Neural progenitor cell (in vitro differentiated cells): ENCODE data around the gene SLC27A5. TPM values are rescaled to one million over a fixed set of nuclear protein-coding genes. Genes with fewer than 3 reads are reported as not detected.
A peak's percentile ranks its signal among the peaks of the same experiment; 100 is the strongest.

Experiments
- DNase-seq: peaks from one replicate; pipeline ENCODE4 v3.0.0-alpha.2; 2016; ENCODE audit warnings: low spot score
- H2AFZ ChIP-seq: fragments of 200-600 bp; sonication (generic); replicated peaks from 2 replicates; pipeline ENCODE4 v1.6.1; 2016; ENCODE audit warnings: antibody characterized with exemption
- H3F3A ChIP-seq: fragments of 200-600 bp; sonication (generic); 2 replicates; pipeline ENCODE4 v1.6.1; 2016; ENCODE audit warnings: antibody characterized with exemption, low read depth
- H3K27ac ChIP-seq: fragments of 200-600 bp; sonication (generic); 2 replicates; pipeline ENCODE4 v1.5.1; 2016; ENCODE audit warnings: mild to moderate bottlenecking
- H3K27me3 ChIP-seq: fragments of 200-600 bp; sonication (generic); 2 replicates; pipeline ENCODE4 v1.6.1; 2016; ENCODE audit warnings: mild to moderate bottlenecking, moderate library complexity
- H3K36me3 ChIP-seq: fragments of 200-600 bp; sonication (generic); 2 replicates; pipeline ENCODE4 v1.5.1; 2016
- H3K4me1 ChIP-seq: fragments of 200-600 bp; sonication (generic); 2 replicates; pipeline ENCODE4 v1.6.1; 2016; ENCODE audit warnings: mixed run types
- H3K4me2 ChIP-seq: fragments of 200-600 bp; sonication (generic); 2 replicates; pipeline ENCODE4 v1.6.1; 2016
- H3K4me3 ChIP-seq: fragments of 200-600 bp; sonication (generic); 2 replicates; pipeline ENCODE4 v1.5.1; 2016
- H3K79me2 ChIP-seq: fragments of 200-600 bp; sonication (generic); 2 replicates; pipeline ENCODE4 v1.6.1; 2016; ENCODE audit warnings: low read depth
- H3K9ac ChIP-seq: fragments of 200-600 bp; sonication (generic); 2 replicates; pipeline ENCODE4 v1.6.1; 2016
- H3K9me3 ChIP-seq: fragments of 200-600 bp; sonication (generic); 2 replicates; pipeline ENCODE4 v1.5.1; 2016; ENCODE audit warnings: low read depth
- H4K20me1 ChIP-seq: fragments of 200-600 bp; sonication (generic); 2 replicates; pipeline ENCODE4 v1.6.1; 2016; ENCODE audit warnings: low read depth
- H3K27ac Mint-ChIP-seq: 3 replicates; pipeline ENCODE4 v1.8.0; 2021; ENCODE audit warnings: mixed read lengths
- H3K27me3 Mint-ChIP-seq: 2 replicates; pipeline ENCODE4 v1.8.0; 2022; ENCODE audit warnings: low read depth, mild to moderate bottlenecking, inconsistent platforms, moderate library complexity, mixed read lengths; ENCODE audit not compliant: insufficient read depth
- H3K36me3 Mint-ChIP-seq: 3 replicates; pipeline ENCODE4 v1.8.0; 2021; ENCODE audit warnings: mixed read lengths
- H3K4me1 Mint-ChIP-seq: 3 replicates; pipeline ENCODE4 v1.8.0; 2021; ENCODE audit warnings: mixed read lengths
- H3K4me3 Mint-ChIP-seq: 3 replicates; pipeline ENCODE4 v1.8.0; 2021; ENCODE audit warnings: mild to moderate bottlenecking, moderate library complexity, mixed read lengths
- H3K9me3 Mint-ChIP-seq: 3 replicates; pipeline ENCODE4 v1.8.0; 2020; ENCODE audit warnings: mixed read lengths
- EZH2 ChIP-seq: fragments of 200-600 bp; sonication (generic); IDR thresholded peaks from 2 replicates; pipeline ENCODE4 v1.6.1; 2017; ENCODE audit warnings: antibody characterized with exemption, mild to moderate bottlenecking, moderate library complexity
- EZH2phosphoT487 ChIP-seq: fragments of 200-600 bp; sonication (generic); IDR thresholded peaks from 2 replicates; pipeline ENCODE4 v1.6.1; 2017; ENCODE audit warnings: antibody characterized with exemption
- total RNA-seq: library from RNA; depleted of rRNA; stranded (reverse); fragments of >200 nt; gene quantifications from 2 replicates; pipeline ENCODE4 v1.2.3, GENCODE V29; 2015; ENCODE audit warnings: low replicate concordance
- TF ChIP-seq, protein P1 (sequence below): fragments of 200-600 bp; sonication (generic); IDR thresholded peaks from 2 replicates; pipeline ENCODE4 v1.5.1; 2017; ENCODE audit warnings: antibody characterized with exemption, mild to moderate bottlenecking

SLC27A5 gene
- total RNA-seq, 1 donor from 2014 or later: 17.1 TPM

DNA sequence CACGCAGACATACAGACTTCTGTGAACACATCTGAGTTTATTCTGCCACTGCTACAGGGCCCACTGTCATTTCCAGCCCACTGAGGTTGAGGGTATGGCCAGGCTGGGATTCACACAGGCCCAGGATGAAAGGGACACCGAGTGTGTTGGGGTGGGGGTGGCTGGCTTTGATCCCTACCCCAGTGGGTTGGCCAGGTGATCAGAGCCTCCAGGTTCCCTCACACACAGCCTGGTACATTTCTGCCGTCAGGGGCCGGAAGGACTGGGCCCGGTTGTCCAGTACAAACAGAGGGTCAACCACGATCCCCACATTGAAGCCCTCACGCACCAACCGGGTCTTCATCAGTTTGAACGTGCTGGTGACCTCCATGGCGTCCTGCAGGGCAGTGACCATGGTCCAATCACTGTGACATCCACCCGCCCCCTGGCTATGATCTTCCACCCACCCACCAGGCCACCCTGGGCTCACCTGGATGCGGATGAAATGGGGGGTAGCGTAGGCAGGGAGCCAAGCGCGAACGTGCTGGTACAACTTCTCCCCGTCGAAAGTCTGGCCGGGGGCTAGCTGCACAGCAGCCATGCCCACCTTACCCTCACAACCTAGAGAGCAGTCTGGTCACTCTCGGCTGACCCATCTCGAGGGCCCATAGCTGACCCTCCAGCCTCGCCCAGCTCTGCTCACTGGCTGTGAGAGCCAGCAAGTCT lies 13.3 kb downstream of the SLC27A5 start:
- H3K4me3 ChIP-seq: peak overlapping the region; percentile 68
- H3K27ac Mint-ChIP-seq: no peak overlapping the region
- H3K4me3 Mint-ChIP-seq: peak overlapping the region; percentile 84
- H2AFZ ChIP-seq: peak overlapping the region; percentile 88
- H3K27ac ChIP-seq: no peak overlapping the region
- peak overlapping the region; percentile 98 for H3K4me2 ChIP-seq
- H3K9me3 Mint-ChIP-seq: peaks cover 6% of the 10 kb centered on the region
- no peaks in the 10 kb centered on the region for H3K27me3 ChIP-seq
- peaks cover 7% of the 10 kb centered on the region for H3K27me3 Mint-ChIP-seq
- DNase-seq: no peak
- H3F3A ChIP-seq: peaks cover 6% of the 10 kb centered on the region
- TF ChIP-seq EZH2: no peak
- no peak for TF ChIP-seq EZH2phosphoT487
- TF ChIP-seq, protein P1, sequence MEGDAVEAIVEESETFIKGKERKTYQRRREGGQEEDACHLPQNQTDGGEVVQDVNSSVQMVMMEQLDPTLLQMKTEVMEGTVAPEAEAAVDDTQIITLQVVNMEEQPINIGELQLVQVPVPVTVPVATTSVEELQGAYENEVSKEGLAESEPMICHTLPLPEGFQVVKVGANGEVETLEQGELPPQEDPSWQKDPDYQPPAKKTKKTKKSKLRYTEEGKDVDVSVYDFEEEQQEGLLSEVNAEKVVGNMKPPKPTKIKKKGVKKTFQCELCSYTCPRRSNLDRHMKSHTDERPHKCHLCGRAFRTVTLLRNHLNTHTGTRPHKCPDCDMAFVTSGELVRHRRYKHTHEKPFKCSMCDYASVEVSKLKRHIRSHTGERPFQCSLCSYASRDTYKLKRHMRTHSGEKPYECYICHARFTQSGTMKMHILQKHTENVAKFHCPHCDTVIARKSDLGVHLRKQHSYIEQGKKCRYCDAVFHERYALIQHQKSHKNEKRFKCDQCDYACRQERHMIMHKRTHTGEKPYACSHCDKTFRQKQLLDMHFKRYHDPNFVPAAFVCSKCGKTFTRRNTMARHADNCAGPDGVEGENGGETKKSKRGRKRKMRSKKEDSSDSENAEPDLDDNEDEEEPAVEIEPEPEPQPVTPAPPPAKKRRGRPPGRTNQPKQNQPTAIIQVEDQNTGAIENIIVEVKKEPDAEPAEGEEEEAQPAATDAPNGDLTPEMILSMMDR: no peak
- H3K36me3 ChIP-seq: no peaks in the 10 kb centered on the region
- no peaks in the 10 kb centered on the region for H3K9me3 ChIP-seq
- no peak overlapping the region for H3K9ac ChIP-seq
- H3K4me1 ChIP-seq: peaks cover 4% of the 10 kb centered on the region
- H3K79me2 ChIP-seq: peaks cover 6% of the 10 kb centered on the region
- H3K36me3 Mint-ChIP-seq: no peaks in the 10 kb centered on the region
- H3K4me1 Mint-ChIP-seq: peaks cover 11% of the 10 kb centered on the region
- no peaks in the 10 kb centered on the region for H4K20me1 ChIP-seq

DNA sequence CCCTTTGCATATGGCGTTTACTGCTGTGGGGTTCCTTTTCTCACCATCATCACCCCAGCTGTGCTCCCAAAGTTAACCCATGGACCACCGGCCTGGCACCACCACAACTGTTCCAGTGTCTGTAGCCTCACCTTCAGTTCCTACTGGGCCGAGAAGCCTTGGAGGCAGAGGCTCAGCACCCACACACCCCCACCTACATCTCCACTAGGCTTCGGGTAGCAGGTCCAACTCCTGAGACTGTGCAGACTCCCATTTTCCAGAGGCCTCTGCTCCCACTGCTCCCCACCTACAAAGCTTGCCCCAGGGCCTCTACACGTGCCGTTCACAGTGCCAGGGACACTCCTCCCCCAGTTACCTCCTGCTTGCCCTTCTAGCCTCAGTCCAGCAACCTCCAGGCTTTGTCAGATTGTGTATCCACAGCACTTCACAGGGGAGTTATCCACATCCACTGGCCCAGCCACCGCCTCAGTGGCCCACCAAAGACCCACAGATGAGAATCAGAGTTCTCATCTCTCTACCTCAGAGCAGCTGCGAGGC lies 14.1 kb downstream of the SLC27A5 start:
- Histone ChIP-seq H3K9me3 (no peaks in the 10 kb centered on the region), H3K79me2 (peaks cover 6% of the 10 kb centered on the region), H3K27me3 (no peaks in the 10 kb centered on the region), H2AFZ (no peak overlapping the region), H3K4me2 (no peak overlapping the region), H3K36me3 (no peaks in the 10 kb centered on the region), H3K27ac (no peak overlapping the region), H3K9ac (no peak overlapping the region), H3F3A (peaks cover 6% of the 10 kb centered on the region), H4K20me1 (no peaks in the 10 kb centered on the region), H3K4me3 (no peak overlapping the region), H3K4me1 (peaks cover 4% of the 10 kb centered on the region)
- Mint-ChIP-seq H3K27ac (no peak overlapping the region), H3K9me3 (peaks cover 6% of the 10 kb centered on the region), H3K4me3 (peak overlapping the region; percentile 65), H3K36me3 (no peaks in the 10 kb centered on the region), H3K4me1 (peaks cover 11% of the 10 kb centered on the region), H3K27me3 (peaks cover 7% of the 10 kb centered on the region)
- DNase-seq: no peak
- TF ChIP-seq EZH2: no peak
- TF ChIP-seq EZH2phosphoT487: no peak
- TF ChIP-seq, protein P1: no peak

DNA sequence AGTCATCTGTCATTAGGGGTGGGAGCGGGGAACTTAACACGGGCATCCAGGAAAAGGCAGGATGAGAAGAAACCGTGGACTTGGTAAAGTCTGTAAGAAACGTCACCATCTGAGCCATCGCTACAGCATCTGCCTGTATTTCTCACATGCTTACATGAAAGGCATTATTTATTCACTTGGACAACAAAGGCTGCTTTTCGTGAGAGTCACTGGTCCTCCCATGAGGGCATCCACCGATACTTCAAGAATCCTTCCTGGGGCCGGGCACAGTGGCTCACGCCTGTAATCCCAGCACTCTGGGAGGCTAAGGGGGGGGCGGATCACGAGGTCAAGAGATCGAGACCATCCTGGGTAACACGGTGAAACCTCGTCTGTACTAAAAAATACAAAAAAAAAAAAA lies 19.5 kb downstream of the SLC27A5 start:
- no peaks in the 10 kb centered on the region for H3K36me3 Mint-ChIP-seq
- H3K4me1 Mint-ChIP-seq: no peaks in the 10 kb centered on the region
- no peak overlapping the region for H2AFZ ChIP-seq
- H3K9me3 Mint-ChIP-seq: no peaks in the 10 kb centered on the region
- no peaks in the 10 kb centered on the region for H3K79me2 ChIP-seq
- H3K4me1 ChIP-seq: no peaks in the 10 kb centered on the region
- H3K27ac Mint-ChIP-seq: no peak overlapping the region
- no peak overlapping the region for H3K9ac ChIP-seq
- no peak for DNase-seq
- H3F3A ChIP-seq: no peaks in the 10 kb centered on the region
- no peaks in the 10 kb centered on the region for H3K9me3 ChIP-seq
- H3K4me2 ChIP-seq: no peak overlapping the region
- no peak overlapping the region for H3K4me3 ChIP-seq
- H3K36me3 ChIP-seq: no peaks in the 10 kb centered on the region
- no peak overlapping the region for H3K27ac ChIP-seq
- H3K4me3 Mint-ChIP-seq: no peak overlapping the region
- TF ChIP-seq, protein P1: no peak
- no peak for TF ChIP-seq EZH2phosphoT487
- no peak for TF ChIP-seq EZH2
- H3K27me3 Mint-ChIP-seq: no peaks in the 10 kb centered on the region
- H4K20me1 ChIP-seq: no peaks in the 10 kb centered on the region
- H3K27me3 ChIP-seq: no peaks in the 10 kb centered on the region
